HCT116 (cell line): ENCODE data around the gene GPR15. TPM values are rescaled to one million over a fixed set of nuclear protein-coding genes. Genes with fewer than 3 reads are reported as not detected.

Experiments
- ATAC-seq: fragments of 200-7000 bp; cut with Tn5 transposase; 2 replicates; pipeline ENCODE4 v1.9.1; 2020; ENCODE audit warnings: mild to moderate bottlenecking, moderate library complexity
- BruUV-seq: library from RNA; stranded (reverse); fragments of 400-500 nt; replicated peaks from 2 replicates; lab custom pipeline; 2021; lab: Mats Ljungman, UMichigan
- CTCF ChIA-PET: fragments of 300-600 bp; sonication (Branson Sonifier 250); formaldehyde crosslinking; loops from one replicate; lab custom pipeline; 2021; ENCODE audit warnings: antibody characterized with exemption; lab: Charles Lee
- POLR2A ChIA-PET: fragments of 300-600, 350-600 bp; sonication (Branson Sonifier 250); formaldehyde crosslinking; loops from one replicate; lab custom pipeline; 2021; ENCODE audit warnings: antibody characterized with exemption; lab: Charles Lee
- RAD21 ChIA-PET, 2 experiments: fragments of 300-600 bp; sonication (Branson Sonifier 250); formaldehyde crosslinking; loops; one replicate each; lab custom pipeline; 2023; ENCODE audit warnings: low total read pairs in 2 of 2; ENCODE audit not compliant: uncharacterized antibody in 2 of 2, unreplicated experiment in 2 of 2, low non-redundant PET in 1 of 2; lab: Charles Lee
- DNase-seq: peaks from one replicate; pipeline ENCODE4 v3.0.0-alpha.2; 2010; ENCODE audit warnings: low read depth, low spot score
- H2AFZ ChIP-seq: fragments of 200-600 bp; shearing (Covaris generic), sonication (generic); 2 replicates; pipeline ENCODE4 v1.6.1; 2017; ENCODE audit warnings: low read depth, mixed run types, mixed read lengths, antibody characterized with exemption, low read length; ENCODE audit not compliant: poor library complexity, severe bottlenecking
- H3K27ac ChIP-seq: 2 replicates; pipeline ENCODE4 v1.5.1; 2012; ENCODE audit warnings: low read depth, low read length
- H3K27me3 ChIP-seq: fragments of 200-600 bp; sonication (generic); 2 replicates; pipeline ENCODE4 v1.6.1; 2016; ENCODE audit warnings: mixed run types, low read length, mixed read lengths; ENCODE audit not compliant: insufficient read depth
- H3K36me3 ChIP-seq, 2 experiments: fragments of 200-500 bp in 1 of 2; fragments of 200-600 bp in 1 of 2; sonication (Bioruptor generic) in 1 of 2; sonication (generic) in 1 of 2; 2 replicates each; pipeline versions ENCODE4 v1.5.1 to v1.6.1; 2014 to 2016; ENCODE audit warnings: low read length in 2 of 2, inconsistent platforms in 1 of 2, mixed read lengths in 1 of 2, mixed run types in 1 of 2; ENCODE audit not compliant: insufficient read depth in 2 of 2, control insufficient read depth in 1 of 2
- H3K4me1 ChIP-seq, 2 experiments: fragments of 200-600 bp in 1 of 2; sonication (generic) in 1 of 2; 2 replicates each; pipeline versions ENCODE4 v1.5.1 to v1.6.1; 2012 to 2017; ENCODE audit warnings: low read length in 2 of 2, inconsistent platforms in 1 of 2, mild to moderate bottlenecking in 1 of 2, mixed read lengths in 1 of 2, mixed run types in 1 of 2, moderate library complexity in 1 of 2; ENCODE audit not compliant: insufficient read depth in 2 of 2, control insufficient read depth in 1 of 2
- H3K4me2 ChIP-seq: fragments of 200-600 bp; sonication (generic); 2 replicates; pipeline ENCODE4 v1.6.1; 2017; ENCODE audit warnings: mixed run types, low read length, mixed read lengths
- H3K4me3 ChIP-seq, 2 experiments: fragments of 200-600 bp in 1 of 2; sonication (generic) in 1 of 2; replicated peaks in 1 of 2; 2 replicates each; pipeline ENCODE4 v1.5.1; 2011 to 2016; ENCODE audit warnings: low read length in 2 of 2, control low read depth in 1 of 2, low read depth in 1 of 2, mild to moderate bottlenecking in 1 of 2, mixed read lengths in 1 of 2, mixed run types in 1 of 2
- H3K79me2 ChIP-seq: fragments of 200-600 bp; sonication (generic); 2 replicates; pipeline ENCODE4 v1.6.1; 2017; ENCODE audit warnings: mild to moderate bottlenecking, mixed run types, low read length, moderate library complexity, mixed read lengths; ENCODE audit not compliant: insufficient read depth
- H3K9ac ChIP-seq: fragments of 200-600 bp; sonication (generic); 2 replicates; pipeline ENCODE4 v1.6.1; 2016; ENCODE audit warnings: low read length, mixed read lengths
- H3K9me2 ChIP-seq: fragments of 200-600 bp; sonication (generic), shearing (Covaris generic); 2 replicates; pipeline ENCODE4 v1.6.1; 2017; ENCODE audit warnings: mixed run types, mild to moderate bottlenecking, moderate library complexity; ENCODE audit not compliant: insufficient read depth
- H3K9me3 ChIP-seq, 2 experiments: fragments of 200-500 bp in 1 of 2; fragments of 200-600 bp in 1 of 2; sonication (Bioruptor generic) in 1 of 2; sonication (generic) in 1 of 2; 2 replicates each; pipeline ENCODE4 v1.6.1; 2014 to 2017; ENCODE audit warnings: low read length in 2 of 2, mixed read lengths in 2 of 2, inconsistent platforms in 1 of 2, low read depth in 1 of 2, mild to moderate bottlenecking in 1 of 2, mixed run types in 1 of 2, moderate library complexity in 1 of 2; ENCODE audit not compliant: control insufficient read depth in 1 of 2, insufficient read depth in 1 of 2
- H4K20me1 ChIP-seq: fragments of 200-600 bp; sonication (generic), shearing (Covaris generic); 2 replicates; pipeline ENCODE4 v1.6.1; 2017; ENCODE audit warnings: mixed run types, mild to moderate bottlenecking, moderate library complexity; ENCODE audit not compliant: insufficient read depth
- ATF3 ChIP-seq: IDR thresholded peaks from 2 replicates; pipeline ENCODE4 v1.6.1; 2012
- CBX3 ChIP-seq: IDR thresholded peaks from 2 replicates; pipeline ENCODE4 v1.6.1; 2012; ENCODE audit warnings: low read depth
- EGR1 ChIP-seq: IDR thresholded peaks from 2 replicates; pipeline ENCODE4 v1.6.1; 2012; ENCODE audit warnings: low read depth
- EZH2 ChIP-seq: fragments of 200-600 bp; sonication (generic); IDR thresholded peaks from 2 replicates; pipeline ENCODE4 v1.6.1; 2017; ENCODE audit warnings: antibody characterized with exemption, mixed run types
- EZH2phosphoT487 ChIP-seq: fragments of 200-600 bp; IDR thresholded peaks from 2 replicates; pipeline ENCODE4 v1.6.1; 2018; ENCODE audit warnings: antibody characterized with exemption, borderline replicate concordance
- JUND ChIP-seq: IDR thresholded peaks from 2 replicates; pipeline ENCODE4 v1.6.1; 2012
- POLR2A ChIP-seq: IDR thresholded peaks from 2 replicates; pipeline ENCODE4 v1.7.0; 2011; ENCODE audit warnings: borderline replicate concordance; ENCODE audit not compliant: insufficient read depth, insufficient read length; ENCODE audit errors: extremely low read depth
- POLR2AphosphoS5 ChIP-seq: IDR thresholded peaks from 2 replicates; pipeline ENCODE4 v1.6.1; 2011; ENCODE audit warnings: mild to moderate bottlenecking, low read depth, low read length, moderate library complexity
- RAD21 ChIP-seq: IDR thresholded peaks from 2 replicates; pipeline ENCODE4 v1.6.1; 2012; ENCODE audit warnings: low read depth, mild to moderate bottlenecking
- SIN3A ChIP-seq: IDR thresholded peaks from 2 replicates; pipeline ENCODE4 v1.6.1; 2012; ENCODE audit warnings: low read depth
- SP1 ChIP-seq: IDR thresholded peaks from 2 replicates; pipeline ENCODE4 v1.6.1; 2012; ENCODE audit warnings: low read depth
- SRF ChIP-seq: IDR thresholded peaks from 2 replicates; pipeline ENCODE4 v1.6.1; 2012; ENCODE audit warnings: low read depth
- TCF7L2 ChIP-seq: IDR thresholded peaks from 2 replicates; pipeline ENCODE4 v1.7.0; 2011; ENCODE audit warnings: borderline replicate concordance, inconsistent platforms; ENCODE audit not compliant: insufficient read depth, insufficient read length; ENCODE audit errors: extremely low read depth
- YY1 ChIP-seq: IDR thresholded peaks from 2 replicates; pipeline ENCODE4 v1.6.1; 2011; ENCODE audit warnings: low read length, low read depth, moderate library complexity, mild to moderate bottlenecking; ENCODE audit not compliant: insufficient replicate concordance; ENCODE audit errors: extremely low read depth
- ZBTB33 ChIP-seq: IDR thresholded peaks from 2 replicates; pipeline ENCODE4 v1.6.1; 2011; ENCODE audit warnings: mild to moderate bottlenecking, low read length, moderate library complexity; ENCODE audit not compliant: insufficient replicate concordance; ENCODE audit errors: extremely low read depth
- ZFX ChIP-seq: fragments of 450-650 bp; IDR thresholded peaks from 2 replicates; pipeline ENCODE4 v1.6.1; 2017
- ZNF274 ChIP-seq: fragments of 200-500 bp; sonication (Bioruptor generic); IDR thresholded peaks from 2 replicates; pipeline ENCODE4 v1.6.1; 2014; ENCODE audit warnings: mild to moderate bottlenecking, low read depth, low read length, inconsistent platforms
- intact Hi-C: fragments of 100-400 bp; cut with micrococcal nuclease; formaldehyde crosslinking; loops from 2 replicates; pipeline ENCODE4 v1.10.0; 2022
- total RNA-seq: library from RNA; stranded (reverse); gene quantifications from one replicate; pipeline ENCODE4 v1.2.1, GENCODE V29; 2021; ENCODE audit not compliant: unreplicated experiment
- TF ChIP-seq, protein P1 (sequence below): IDR thresholded peaks from 2 replicates; pipeline ENCODE4 v1.6.1; 2012; ENCODE audit warnings: low read depth
- TF ChIP-seq, protein P2 (sequence below), 3 experiments: fragments of 200-600 bp in 1 of 3; sonication (generic) in 1 of 3; IDR thresholded peaks in 2 of 3; conservative IDR thresholded peaks in 1 of 3; 2 replicates each; pipeline ENCODE4 v1.5.1; 2012 to 2017; ENCODE audit warnings: low read depth in 2 of 3, low read length in 2 of 3, antibody characterized with exemption in 1 of 3, borderline replicate concordance in 1 of 3, control low read depth in 1 of 3, mild to moderate bottlenecking in 1 of 3, mixed read lengths in 1 of 3, mixed run types in 1 of 3, moderate library complexity in 1 of 3; ENCODE audit not compliant: insufficient read depth in 1 of 3
- TF ChIP-seq, protein P3 (sequence below): IDR thresholded peaks from 2 replicates; pipeline ENCODE4 v1.6.1; 2012

GPR15 gene
- total RNA-seq, 1 experiment from 2014 or later, result 1.1 TPM

GRCh38 chr3:98554580-98554979 lies 22.8 kb downstream of the GPR15 start:
- peaks cover 51% of the 10 kb centered on the region for H3K79me2 ChIP-seq
- no peaks in the 10 kb centered on the region for H3K27me3 ChIP-seq
- H3K9me2 ChIP-seq, result no peaks in the 10 kb centered on the region
- intact Hi-C loops, result no loop called here
- H3K9ac ChIP-seq, result peak overlapping the region; percentile 71
- H3K27ac ChIP-seq, result peak overlapping the region; percentile 98
- H3K4me2 ChIP-seq, result peak overlapping the region; percentile 60
- ChIA-PET CTCF (no interaction called here), RAD21 (no interaction called here), POLR2A (interaction anchor here (0.7 to 3.7 kb wide), 15 partner anchors 9 to 427 kb away, joined by 3 to 19 read pairs (median 4); partner anchors contain the start of gene CLDND1)
- no peaks in the 10 kb centered on the region for H3K36me3 ChIP-seq
- TSS peak; percentile 52 for BruUV-seq
- ATAC-seq (no peak), DNase-seq (no peak)
- H4K20me1 ChIP-seq, result no peaks in the 10 kb centered on the region
- H3K4me3 ChIP-seq, result peak overlapping the region; percentile 10 to 40
- no peak for TF ChIP-seq SP1
- TF ChIP-seq CBX3, result no peak
- TF ChIP-seq POLR2AphosphoS5, result no peak
- TF ChIP-seq, protein P1, sequence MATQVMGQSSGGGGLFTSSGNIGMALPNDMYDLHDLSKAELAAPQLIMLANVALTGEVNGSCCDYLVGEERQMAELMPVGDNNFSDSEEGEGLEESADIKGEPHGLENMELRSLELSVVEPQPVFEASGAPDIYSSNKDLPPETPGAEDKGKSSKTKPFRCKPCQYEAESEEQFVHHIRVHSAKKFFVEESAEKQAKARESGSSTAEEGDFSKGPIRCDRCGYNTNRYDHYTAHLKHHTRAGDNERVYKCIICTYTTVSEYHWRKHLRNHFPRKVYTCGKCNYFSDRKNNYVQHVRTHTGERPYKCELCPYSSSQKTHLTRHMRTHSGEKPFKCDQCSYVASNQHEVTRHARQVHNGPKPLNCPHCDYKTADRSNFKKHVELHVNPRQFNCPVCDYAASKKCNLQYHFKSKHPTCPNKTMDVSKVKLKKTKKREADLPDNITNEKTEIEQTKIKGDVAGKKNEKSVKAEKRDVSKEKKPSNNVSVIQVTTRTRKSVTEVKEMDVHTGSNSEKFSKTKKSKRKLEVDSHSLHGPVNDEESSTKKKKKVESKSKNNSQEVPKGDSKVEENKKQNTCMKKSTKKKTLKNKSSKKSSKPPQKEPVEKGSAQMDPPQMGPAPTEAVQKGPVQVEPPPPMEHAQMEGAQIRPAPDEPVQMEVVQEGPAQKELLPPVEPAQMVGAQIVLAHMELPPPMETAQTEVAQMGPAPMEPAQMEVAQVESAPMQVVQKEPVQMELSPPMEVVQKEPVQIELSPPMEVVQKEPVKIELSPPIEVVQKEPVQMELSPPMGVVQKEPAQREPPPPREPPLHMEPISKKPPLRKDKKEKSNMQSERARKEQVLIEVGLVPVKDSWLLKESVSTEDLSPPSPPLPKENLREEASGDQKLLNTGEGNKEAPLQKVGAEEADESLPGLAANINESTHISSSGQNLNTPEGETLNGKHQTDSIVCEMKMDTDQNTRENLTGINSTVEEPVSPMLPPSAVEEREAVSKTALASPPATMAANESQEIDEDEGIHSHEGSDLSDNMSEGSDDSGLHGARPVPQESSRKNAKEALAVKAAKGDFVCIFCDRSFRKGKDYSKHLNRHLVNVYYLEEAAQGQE, result no peak
- TF ChIP-seq TCF7L2, result no peak
- no peak for TF ChIP-seq EZH2phosphoT487
- TF ChIP-seq, protein P2, sequence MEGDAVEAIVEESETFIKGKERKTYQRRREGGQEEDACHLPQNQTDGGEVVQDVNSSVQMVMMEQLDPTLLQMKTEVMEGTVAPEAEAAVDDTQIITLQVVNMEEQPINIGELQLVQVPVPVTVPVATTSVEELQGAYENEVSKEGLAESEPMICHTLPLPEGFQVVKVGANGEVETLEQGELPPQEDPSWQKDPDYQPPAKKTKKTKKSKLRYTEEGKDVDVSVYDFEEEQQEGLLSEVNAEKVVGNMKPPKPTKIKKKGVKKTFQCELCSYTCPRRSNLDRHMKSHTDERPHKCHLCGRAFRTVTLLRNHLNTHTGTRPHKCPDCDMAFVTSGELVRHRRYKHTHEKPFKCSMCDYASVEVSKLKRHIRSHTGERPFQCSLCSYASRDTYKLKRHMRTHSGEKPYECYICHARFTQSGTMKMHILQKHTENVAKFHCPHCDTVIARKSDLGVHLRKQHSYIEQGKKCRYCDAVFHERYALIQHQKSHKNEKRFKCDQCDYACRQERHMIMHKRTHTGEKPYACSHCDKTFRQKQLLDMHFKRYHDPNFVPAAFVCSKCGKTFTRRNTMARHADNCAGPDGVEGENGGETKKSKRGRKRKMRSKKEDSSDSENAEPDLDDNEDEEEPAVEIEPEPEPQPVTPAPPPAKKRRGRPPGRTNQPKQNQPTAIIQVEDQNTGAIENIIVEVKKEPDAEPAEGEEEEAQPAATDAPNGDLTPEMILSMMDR (IDR thresholded peaks at IDR 0.05 in 2 of 3, conservative IDR thresholded peaks at IDR 0.05 in 1 of 3; ENCODE audit: borderline replicate concordance in 1 of 3, insufficient read depth in 1 of 3, low read depth in 2 of 3, low read length in 2 of 3), result no peak
- no peak for TF ChIP-seq YY1
- no peak for TF ChIP-seq SRF
- TF ChIP-seq ATF3, result no peak
- TF ChIP-seq ZFX, result no peak
- no peak for TF ChIP-seq EGR1
- no peak for TF ChIP-seq ZNF274
- TF ChIP-seq POLR2A, result no peak
- TF ChIP-seq ZBTB33, result no peak
- TF ChIP-seq, protein P3, sequence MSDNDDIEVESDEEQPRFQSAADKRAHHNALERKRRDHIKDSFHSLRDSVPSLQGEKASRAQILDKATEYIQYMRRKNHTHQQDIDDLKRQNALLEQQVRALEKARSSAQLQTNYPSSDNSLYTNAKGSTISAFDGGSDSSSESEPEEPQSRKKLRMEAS, result no peak
- no peak for TF ChIP-seq JUND
- TF ChIP-seq SIN3A, result no peak
- no peak for TF ChIP-seq RAD21
- TF ChIP-seq EZH2, result no peak
- H3K9me3 ChIP-seq, result no peaks in the 10 kb centered on the region
- peaks cover 66 to 87% of the 10 kb centered on the region in 2 experiments for H3K4me1 ChIP-seq
- no peak overlapping the region for H2AFZ ChIP-seq
